Stimulated activated CD4-positive, alpha-beta T cell treated with anti-CD3 and anti-CD28 coated beads, TNF-alpha, amount 100 ng/mL, for 4 hours (primary cell): Measurements from ENCODE around the gene LRBA.
A peak's percentile ranks its signal among the peaks of the same experiment; 100 is the strongest.

Experiments used
- DNase-seq, 3 experiments: peaks; one replicate each; pipeline ENCODE4 v3.0.0-alpha.2; 2020; ENCODE audit warnings: low read depth in 3 of 3

The LRBA gene

DNA sequence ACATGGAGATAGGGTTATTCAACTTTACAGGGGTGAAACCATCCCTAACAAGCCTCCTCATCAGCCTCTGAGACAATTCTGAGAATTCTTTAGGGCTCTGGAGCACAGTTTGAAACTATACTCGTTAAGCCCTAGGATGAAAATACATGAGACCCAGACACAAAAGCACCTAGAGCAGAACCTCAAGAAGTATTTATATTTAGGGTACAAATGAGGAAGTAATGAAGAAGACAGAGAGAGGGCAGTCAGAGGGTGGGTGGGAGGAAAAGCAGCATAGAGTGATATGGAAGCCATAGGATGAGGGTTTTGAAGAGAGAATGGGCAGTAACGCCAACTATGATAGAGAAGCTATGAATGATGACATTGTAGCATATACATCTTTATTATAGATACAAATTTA lies 686.6 kb downstream of the LRBA start:
- no peak for DNase-seq

DNA sequence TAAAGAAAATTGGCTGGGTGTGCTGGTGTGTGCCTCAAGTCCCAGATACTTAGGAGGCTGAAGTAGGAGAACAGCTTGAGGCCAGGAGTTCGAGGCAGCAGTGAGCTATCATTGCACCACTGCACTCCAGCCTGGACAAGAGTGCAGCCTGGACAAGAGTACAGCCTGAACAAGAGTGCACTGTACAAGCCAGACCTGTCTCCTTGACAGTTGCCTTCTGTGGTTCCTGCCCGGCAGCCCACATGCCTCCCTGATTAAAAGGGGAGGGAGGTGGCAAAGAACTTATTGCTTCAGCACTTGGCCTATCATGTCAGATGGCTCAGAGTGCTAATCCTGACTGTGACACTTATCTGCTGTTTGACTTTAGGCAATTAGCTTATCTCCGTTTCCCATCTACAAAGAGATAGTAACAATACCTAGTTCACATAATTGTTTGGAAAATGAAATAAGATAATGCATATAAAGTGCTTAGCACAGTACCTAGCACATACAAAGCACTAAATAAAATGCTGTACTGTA lies 687.8 kb downstream of the LRBA start:
- no peak for DNase-seq

DNA sequence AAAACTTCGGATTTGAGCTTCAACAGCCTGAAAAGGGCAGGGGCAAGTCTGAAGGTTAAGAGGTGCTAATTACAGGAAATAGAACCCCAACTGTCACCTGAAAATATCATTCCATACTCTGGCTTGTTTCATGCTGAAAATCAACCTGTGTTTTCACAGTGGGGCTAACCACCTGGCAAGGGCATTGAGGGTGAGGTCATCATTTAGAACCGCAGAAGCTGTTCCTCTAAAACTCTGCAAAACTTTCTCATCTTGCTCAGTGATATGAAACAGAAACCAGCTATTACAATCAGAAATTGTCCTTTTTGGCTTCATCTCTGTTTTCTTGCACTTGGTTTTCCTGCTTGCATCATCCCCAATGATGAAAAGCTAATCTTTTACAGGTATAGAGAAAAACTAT lies 689.2 kb downstream of the LRBA start:
- no peak for DNase-seq

DNA sequence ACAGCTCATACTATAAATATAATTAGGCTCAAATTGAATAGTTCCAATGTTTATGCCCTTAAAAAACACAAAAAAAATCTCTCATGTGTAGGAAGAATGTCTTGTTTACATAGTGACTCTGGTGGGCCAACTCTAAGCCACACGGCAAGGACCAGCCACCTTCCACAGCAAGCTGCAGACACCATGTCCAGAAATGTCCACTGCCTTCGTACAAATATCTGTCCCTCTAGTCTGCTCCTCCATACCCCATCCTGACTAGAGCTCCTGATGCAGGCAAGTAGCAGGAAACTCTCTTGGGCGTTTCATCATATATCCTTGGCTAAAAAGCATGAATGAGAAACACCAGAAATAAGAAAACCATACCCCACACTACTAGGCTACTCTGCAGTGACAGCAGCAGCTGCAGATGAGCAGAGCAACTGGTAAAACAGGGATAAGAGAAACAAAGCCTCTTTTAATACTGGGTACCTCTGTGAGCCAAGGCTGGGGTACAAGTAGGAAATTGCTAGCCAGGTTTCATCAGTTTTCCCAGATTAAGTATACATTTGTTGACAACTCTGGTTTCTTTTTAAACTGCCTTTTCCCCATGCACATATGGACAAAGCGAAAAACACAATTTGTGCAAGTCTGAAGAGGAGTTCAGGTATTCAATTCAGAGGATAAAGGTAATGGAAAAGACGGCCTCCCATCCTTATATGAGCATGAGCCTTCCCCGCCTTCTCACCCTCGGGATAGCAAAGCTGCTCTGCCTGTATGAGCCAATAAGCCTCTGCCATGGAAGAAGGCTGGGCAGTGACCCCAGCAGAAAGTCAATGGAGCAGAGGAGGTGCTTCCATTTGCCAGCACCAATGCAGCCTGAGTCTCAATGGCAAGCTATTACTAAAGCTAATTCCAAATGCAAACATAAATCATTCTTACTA lies 691.4 kb downstream of the LRBA start:
- DNase-seq, result no peak

DNA sequence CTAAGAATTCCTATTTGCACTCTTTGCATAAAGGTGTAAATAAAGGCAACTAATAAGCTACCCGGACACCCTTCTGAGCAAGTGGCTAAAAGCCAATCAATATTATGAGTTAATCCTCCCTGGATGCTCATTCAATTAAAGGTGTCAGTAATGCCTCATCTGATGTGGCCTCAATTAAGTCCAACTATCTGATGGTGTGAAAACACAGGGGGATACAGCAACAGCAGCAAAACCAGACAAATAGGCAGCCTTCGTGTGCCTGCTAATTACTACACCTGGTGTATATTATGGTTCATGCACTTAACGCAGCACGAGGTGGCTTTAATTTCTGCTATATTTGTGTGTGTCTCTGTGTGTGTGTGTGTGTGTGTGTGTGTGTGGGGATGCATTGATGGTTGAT lies 692.4 kb downstream of the LRBA start:
- DNase-seq, result no peak

GRCh38 chr4:150321113-150321512 lies 694.0 kb downstream of the LRBA start:
- no peak for DNase-seq

DNA sequence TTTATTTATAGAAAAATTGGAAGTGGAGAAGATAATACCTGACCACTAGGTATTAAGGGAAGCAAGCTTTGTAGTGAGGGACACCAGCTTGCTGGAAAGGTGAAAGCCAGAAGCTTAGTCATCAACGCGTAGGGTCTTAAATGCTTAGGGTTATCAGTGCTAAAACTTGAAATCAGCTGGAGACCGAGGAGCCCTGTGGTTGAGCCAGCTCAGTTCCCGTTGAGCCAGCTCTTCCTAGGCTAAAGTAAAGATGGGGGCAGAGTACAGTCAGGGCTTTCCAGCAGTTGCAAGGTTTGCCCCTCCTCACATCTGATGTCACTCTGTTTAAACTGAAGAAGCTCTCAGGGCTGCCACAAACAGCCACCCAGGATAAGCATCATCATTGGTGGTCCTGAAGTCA lies 696.1 kb downstream of the LRBA start:
- no peak for DNase-seq

GRCh38 chr4:150318527-150318926 lies 696.6 kb downstream of the LRBA start:
- no peak for DNase-seq

DNA sequence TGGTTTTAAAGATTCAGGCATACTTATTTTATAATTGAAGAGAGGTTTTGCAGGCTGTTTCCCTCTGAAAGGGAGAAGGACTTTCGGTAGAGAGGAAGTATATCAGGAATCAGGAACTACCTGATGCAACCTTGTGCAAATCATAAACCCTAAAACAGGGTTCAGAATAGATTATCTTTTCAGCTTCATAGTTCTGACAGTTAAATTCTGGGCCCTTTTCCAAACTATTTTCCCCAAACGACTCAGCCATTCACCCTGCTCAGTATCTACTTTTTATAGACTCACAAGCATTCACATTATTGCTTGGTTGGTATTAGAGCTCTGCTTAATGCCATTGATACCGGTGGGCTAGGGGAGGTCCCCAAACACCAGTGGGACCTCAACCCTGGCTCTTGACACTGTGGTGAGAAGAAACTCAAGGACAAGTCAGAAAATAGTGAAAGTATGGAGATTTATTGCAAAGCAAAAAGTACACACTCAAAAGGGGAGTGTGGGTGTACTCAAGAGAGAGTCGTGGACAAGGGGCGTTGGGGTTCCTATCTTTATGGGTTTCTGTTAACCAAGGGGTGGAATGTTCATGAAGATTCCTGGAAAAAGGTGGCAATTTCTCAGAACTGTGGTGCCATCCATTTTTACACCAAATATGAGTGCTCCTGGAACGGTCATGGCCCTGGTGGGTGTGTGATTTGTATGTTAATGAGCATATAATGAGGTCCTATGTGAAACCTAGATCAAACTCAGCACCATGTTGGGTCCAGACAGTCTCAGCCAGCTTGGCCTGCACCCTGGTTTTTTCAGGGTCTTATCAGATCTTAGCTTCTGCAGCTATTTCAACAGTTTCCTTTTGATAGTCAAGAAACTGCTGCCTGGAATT lies 698.5 kb downstream of the LRBA start:
- no peak for DNase-seq

DNA sequence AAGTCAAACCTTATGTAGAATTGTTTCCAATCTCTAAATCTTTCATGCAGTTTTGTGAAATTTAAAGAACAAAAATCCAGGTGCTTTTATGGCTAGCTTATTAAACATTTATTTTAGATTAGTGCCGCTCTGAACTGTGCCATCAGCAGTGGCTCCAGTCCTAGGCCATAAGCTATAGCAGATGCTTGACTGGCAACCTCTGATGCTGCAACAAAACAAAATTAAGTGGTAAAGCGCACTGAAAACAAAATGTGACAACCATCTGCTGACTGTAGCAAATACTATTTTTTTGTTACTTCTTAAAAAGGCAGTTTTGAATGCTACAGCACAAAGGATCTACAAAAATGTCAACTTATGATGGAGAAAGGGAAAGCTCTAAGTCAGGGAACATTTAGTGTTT lies 699.4 kb downstream of the LRBA start:
- no peak for DNase-seq

DNA sequence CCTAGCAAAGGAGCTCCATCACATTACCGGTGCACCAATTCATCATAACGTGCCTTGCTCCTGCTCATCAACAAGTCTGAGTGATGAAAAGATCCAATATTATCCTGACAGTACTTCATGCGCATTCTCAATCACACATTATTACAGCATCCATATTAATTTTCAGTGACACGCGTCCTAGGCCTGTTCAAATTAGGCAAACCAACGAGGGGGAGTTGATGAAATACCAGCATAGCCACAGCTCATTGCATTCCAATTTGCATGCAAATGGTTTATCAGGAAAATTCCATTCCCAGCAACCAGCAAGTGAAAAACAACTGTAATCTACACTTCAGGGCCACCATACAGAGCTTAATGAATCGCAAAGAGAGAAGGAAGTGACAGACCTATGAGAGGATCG lies 699.9 kb downstream of the LRBA start:
- DNase-seq, result no peak

DNA sequence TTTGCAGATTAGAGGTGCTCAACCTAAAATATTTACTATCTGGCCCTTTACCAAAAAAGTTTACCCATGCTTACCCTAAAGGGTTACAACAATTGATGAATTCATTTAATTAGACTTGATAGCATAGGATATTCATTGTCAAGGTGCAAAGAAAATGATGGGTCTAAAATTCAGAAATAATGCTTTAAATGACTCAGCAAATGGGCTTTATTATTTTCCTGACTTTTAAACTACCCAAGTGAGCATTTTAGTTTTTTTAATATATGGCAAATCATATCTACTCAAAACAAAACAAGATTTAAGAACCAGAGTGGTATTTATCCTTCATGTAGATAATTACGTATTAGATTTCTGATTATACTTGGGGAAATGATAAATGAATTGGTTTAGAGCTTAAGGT lies 701.1 kb downstream of the LRBA start:
- no peak for DNase-seq

- DNase-seq, result no peak
Measured at GRCh38 chr4:150310159-150310895, 704.8 kb downstream of the LRBA start.

DNA sequence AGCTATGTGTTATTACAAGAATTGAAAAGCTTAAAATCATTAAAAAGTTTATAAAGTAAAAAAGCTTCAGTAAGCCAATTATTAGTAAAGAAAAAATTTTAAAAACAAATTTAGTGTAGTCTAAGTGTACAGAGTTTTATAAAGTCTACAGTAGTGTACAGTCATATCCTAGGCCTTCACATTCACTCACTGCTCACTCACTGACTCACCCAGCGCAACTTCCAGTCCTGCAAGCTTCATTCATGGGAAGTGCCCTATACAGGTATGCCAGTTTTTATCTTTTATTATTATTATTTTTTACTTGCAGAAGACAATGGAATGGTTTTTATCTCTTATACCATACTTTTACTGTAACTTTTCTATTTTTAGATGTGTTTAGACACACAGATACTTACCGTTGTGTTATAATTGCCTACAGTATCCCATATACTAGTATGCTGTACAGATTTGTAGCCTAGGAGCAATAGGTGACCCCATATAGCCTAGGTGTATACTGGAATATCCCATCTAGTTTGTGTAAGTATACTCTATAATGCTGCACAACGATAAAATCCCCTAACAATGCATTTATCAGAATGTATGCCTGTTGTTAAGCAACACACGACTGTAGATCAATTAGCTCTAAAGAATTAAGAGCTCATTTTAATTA lies 706.1 kb downstream of the LRBA start:
- no peak for DNase-seq

DNA sequence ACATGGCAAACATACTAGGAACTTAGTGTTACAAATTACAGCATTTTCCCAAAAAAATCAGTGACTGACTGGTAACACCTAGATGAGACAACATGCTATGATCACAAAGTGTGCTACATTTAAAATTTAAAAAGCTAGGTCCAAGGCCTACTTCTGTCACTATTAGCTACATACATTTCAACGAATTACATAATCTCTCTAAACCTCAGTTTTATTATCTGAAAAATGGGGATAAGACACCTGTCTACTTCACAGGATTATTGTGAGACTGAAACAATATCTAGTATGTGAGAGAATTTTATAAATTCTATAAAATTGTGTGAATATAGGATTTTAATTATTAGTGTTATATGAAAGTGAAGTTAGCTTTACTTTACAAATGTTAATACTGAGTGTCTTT lies 708.4 kb downstream of the LRBA start:
- no peak for DNase-seq

GRCh38 chr4:150305995-150306394 lies 709.1 kb downstream of the LRBA start:
- no peak for DNase-seq

DNA sequence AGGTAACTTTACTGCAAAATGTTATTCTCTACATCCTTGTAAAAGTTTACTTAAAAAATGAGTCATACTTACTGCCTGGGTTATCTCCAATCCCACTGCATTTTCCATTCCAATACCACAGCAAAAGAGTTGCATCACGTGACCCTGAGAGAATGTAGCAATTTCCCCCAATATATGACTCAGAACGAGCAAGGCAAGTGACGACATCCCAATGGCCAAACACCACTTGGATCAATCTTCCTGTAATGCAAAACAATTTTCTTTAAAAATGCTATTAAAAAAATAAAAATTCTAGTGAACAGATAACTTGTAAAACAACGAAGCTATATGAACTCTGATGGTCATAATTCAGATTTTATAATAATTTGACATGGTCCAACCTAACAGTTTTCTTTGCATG lies 712.5 kb downstream of the LRBA start:
- peak in 1 of 3 experiments; percentile 18 for DNase-seq

GRCh38 chr4:150299816-150300215 lies 715.3 kb downstream of the LRBA start:
- no peak for DNase-seq

- no peak for DNase-seq
Measured at GRCh38 chr4:150297861-150298474, 717.1 kb downstream of the LRBA start.

DNA sequence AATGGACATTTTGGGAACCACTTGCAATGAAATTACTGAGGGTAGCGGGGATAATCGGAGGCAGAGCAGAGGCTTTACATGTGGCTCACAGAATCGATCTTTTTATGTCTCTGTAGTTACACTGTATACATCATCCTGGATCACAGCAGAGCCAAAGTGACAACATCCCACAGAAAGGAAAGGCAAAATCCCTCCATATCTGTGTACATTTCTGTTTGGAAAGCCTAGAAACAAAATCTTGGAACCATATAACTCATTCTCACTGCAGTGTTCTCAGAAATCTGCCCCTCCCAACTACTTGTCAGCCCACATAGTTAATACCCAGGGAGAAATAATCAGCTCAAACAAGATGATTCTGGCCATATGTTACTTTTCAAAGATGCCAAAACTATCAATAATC lies 725.2 kb downstream of the LRBA start:
- no peak for DNase-seq

DNA sequence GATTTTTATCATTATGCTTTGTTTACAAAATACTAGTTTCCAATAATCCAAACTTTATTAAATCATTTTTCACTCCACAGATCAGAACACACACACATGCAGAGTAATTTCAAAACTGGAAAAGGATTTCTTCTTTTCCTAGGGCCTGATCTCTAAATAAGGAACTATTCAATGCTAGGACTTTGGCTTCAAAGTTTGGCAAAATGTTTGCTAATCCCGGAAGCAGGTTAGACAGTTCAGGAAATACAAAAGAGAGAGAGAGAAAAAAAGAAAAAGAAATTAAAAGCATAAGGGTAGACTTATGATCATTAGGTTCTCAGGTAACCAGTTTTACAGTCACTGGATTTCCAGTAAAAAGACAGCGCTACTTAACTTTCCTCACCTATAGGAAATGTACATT lies 725.9 kb downstream of the LRBA start:
- no peak for DNase-seq
